Measurements from ENCODE around the gene LRCOL1.

Gene LRCOL1

GRCh38 chr12:132638541-132639408 lies 28.4 kb upstream of the LRCOL1 start:
- Histone ChIP-seq H3K9me3 (ENCODE audit: control insufficient read depth, insufficient read depth, low read length) (no peaks in the 10 kb centered on the region), H3K36me3 (ENCODE audit: control insufficient read depth, low read length) (peaks cover 96% of the 10 kb centered on the region), H4K20me1 (ENCODE audit: control insufficient read depth, insufficient read depth, low read depth, low read length) (peaks cover 7% of the 10 kb centered on the region; the same call in 1 of the 2 replicates), H3F3A (ENCODE audit: control insufficient read depth, insufficient read depth) (no peaks in the 10 kb centered on the region), H3K4me2 (ENCODE audit: low read length) (no peak overlapping the region), H3K27me3 (ENCODE audit: control insufficient read depth, low read length) (no peaks in the 10 kb centered on the region), H3K4me1 (ENCODE audit: control insufficient read depth, low read length) (no peaks in the 10 kb centered on the region), H3K27ac (ENCODE audit: low read depth, low read length) (no peak overlapping the region), H3K4me3 (ENCODE audit: low read length) (no peak overlapping the region), H3K79me2 (ENCODE audit: control insufficient read depth, low read length) (0 out of 2 replicates have a peak, but pooled peaks cover 6% of the 10 kb centered on the region), H3K9me2 (replicated peaks; ENCODE audit: control insufficient read depth, low read length) (no peaks in the 10 kb centered on the region)
- TF ChIP-seq CTCF (IDR thresholded peaks at IDR 0.05; ENCODE audit: low read depth, low read length, poor library complexity, severe bottlenecking) (peak; percentile 84), EZH2phosphoT487 (IDR thresholded peaks at IDR 0.05; ENCODE audit: borderline replicate concordance, low read length) (no peak)

GRCh38 chr12:132637811-132638210 lies 27.4 kb upstream of the LRCOL1 start:
- no peaks in the 10 kb centered on the region for H3K4me1 ChIP-seq (ENCODE audit: control insufficient read depth, low read length)
- no peak overlapping the region for H3K27ac ChIP-seq (ENCODE audit: low read depth, low read length)
- H3K4me3 ChIP-seq (ENCODE audit: low read length): no peak overlapping the region
- no peaks in the 10 kb centered on the region for H3F3A ChIP-seq (ENCODE audit: control insufficient read depth, insufficient read depth)
- TF ChIP-seq EZH2phosphoT487 (IDR thresholded peaks at IDR 0.05; ENCODE audit: borderline replicate concordance, low read length): no peak
- H3K4me2 ChIP-seq (ENCODE audit: low read length): no peak overlapping the region
- H4K20me1 ChIP-seq (ENCODE audit: control insufficient read depth, insufficient read depth, low read depth, low read length): peaks cover 7% of the 10 kb centered on the region; the same call in 1 of the 2 replicates
- 0 out of 2 replicates have a peak, but pooled peaks cover 6% of the 10 kb centered on the region for H3K79me2 ChIP-seq (ENCODE audit: control insufficient read depth, low read length)
- H3K27me3 ChIP-seq (ENCODE audit: control insufficient read depth, low read length): no peaks in the 10 kb centered on the region
- H3K9me3 ChIP-seq (ENCODE audit: control insufficient read depth, insufficient read depth, low read length): no peaks in the 10 kb centered on the region
- no peaks in the 10 kb centered on the region for H3K9me2 ChIP-seq (replicated peaks; ENCODE audit: control insufficient read depth, low read length)
- H3K36me3 ChIP-seq (ENCODE audit: control insufficient read depth, low read length): peaks cover 95% of the 10 kb centered on the region

- no peak for TF ChIP-seq EZH2phosphoT487 (IDR thresholded peaks at IDR 0.05; ENCODE audit: borderline replicate concordance, low read length)
- TF ChIP-seq CTCF (IDR thresholded peaks at IDR 0.05; ENCODE audit: low read depth, low read length, poor library complexity, severe bottlenecking): no peak
- Histone ChIP-seq H3K9me2 (replicated peaks; ENCODE audit: control insufficient read depth, low read length) (no peaks in the 10 kb centered on the region), H3K27me3 (ENCODE audit: control insufficient read depth, low read length) (no peaks in the 10 kb centered on the region), H3K4me2 (ENCODE audit: low read length) (no peak overlapping the region), H3K9me3 (ENCODE audit: control insufficient read depth, insufficient read depth, low read length) (no peaks in the 10 kb centered on the region), H3K27ac (ENCODE audit: low read depth, low read length) (no peak overlapping the region), H3F3A (ENCODE audit: control insufficient read depth, insufficient read depth) (no peaks in the 10 kb centered on the region), H4K20me1 (ENCODE audit: control insufficient read depth, insufficient read depth, low read depth, low read length) (peaks cover 7% of the 10 kb centered on the region; the same call in 1 of the 2 replicates), H3K79me2 (ENCODE audit: control insufficient read depth, low read length) (0 out of 2 replicates have a peak, but pooled peaks cover 6% of the 10 kb centered on the region), H3K4me3 (ENCODE audit: low read length) (no peak overlapping the region), H3K36me3 (ENCODE audit: control insufficient read depth, low read length) (peaks cover 94% of the 10 kb centered on the region), H3K4me1 (ENCODE audit: control insufficient read depth, low read length) (no peaks in the 10 kb centered on the region)
Observed at GRCh38 chr12:132635076-132635955, 24.9 kb upstream of the LRCOL1 start.

All from DOHH2 (cell line).